Left ventricle myocardium inferior (tissue), 1 donor: ENCODE measurements around the gene DBP. TPM values are rescaled to one million over a fixed set of nuclear protein-coding genes. Genes with fewer than 3 reads are reported as not detected.

Experiments used
- DNase-seq: peaks from one replicate; pipeline ENCODE4 v3.0.0-alpha.2; 2020
- H3K27ac ChIP-seq: fragments of 200-600 bp; replicated peaks from 2 replicates; pipeline ENCODE4 v1.8.0; 2021
- H3K27me3 ChIP-seq: fragments of 200-600 bp; 2 replicates; pipeline ENCODE4 v1.8.0; 2021; ENCODE audit warnings: low read depth
- H3K36me3 ChIP-seq: fragments of 200-600 bp; 2 replicates; pipeline ENCODE4 v1.8.0; 2021
- H3K4me1 ChIP-seq: fragments of 200-600 bp; 2 replicates; pipeline ENCODE4 v1.8.0; 2021
- H3K4me3 ChIP-seq: fragments of 200-600 bp; 2 replicates; pipeline ENCODE4 v1.8.0; 2021; ENCODE audit warnings: mild to moderate bottlenecking, moderate library complexity
- H3K9me3 ChIP-seq: fragments of 200-600 bp; replicated peaks from 2 replicates; pipeline ENCODE4 v1.8.0; 2021
- CTCF ChIP-seq: fragments of 200-600 bp; IDR thresholded peaks from 2 replicates; pipeline ENCODE4 v1.8.0; 2021; ENCODE audit warnings: antibody characterized with exemption, mild to moderate bottlenecking, borderline replicate concordance
- intact Hi-C: fragments of 100-400 bp; cut with micrococcal nuclease; formaldehyde crosslinking; loops from one replicate; pipeline ENCODE4 v1.11.0; 2022
- total RNA-seq: library from RNA; stranded (reverse); fragmentation: NEBNext Ultra II Directional; extraction: Animal tissue kit (Norgen Biotek cat#: 25700); gene quantifications from one replicate; pipeline ENCODE4 v1.2.1, GENCODE V29; 2021
- donor health status: DM: no; HTN: yes; CAD: no; lungs with severe emphysema.

DBP gene
- total RNA-seq, 1 donor from 2014 or later = 7.9 TPM

GRCh38 chr19:48631225-48631624 is 6.0 kb downstream of the DBP start:
- no peaks in the 10 kb centered on the region for H3K27me3 ChIP-seq
- intact Hi-C loops = no loop called here
- no peak for DNase-seq
- H3K4me3 ChIP-seq = peak overlapping the region; percentile 41
- H3K36me3 ChIP-seq = peaks cover 13% of the 10 kb centered on the region
- H3K27ac ChIP-seq = peak overlapping the region; percentile 98
- peaks cover 67% of the 10 kb centered on the region for H3K4me1 ChIP-seq
- no peaks in the 10 kb centered on the region for H3K9me3 ChIP-seq
- no peak for TF ChIP-seq CTCF

GRCh38 chr19:48630296-48631063 is 6.7 kb downstream of the DBP start:
- intact Hi-C loops = no loop called here
- peak; percentile 86 for DNase-seq
- H3K36me3 ChIP-seq = peaks cover 16% of the 10 kb centered on the region
- H3K9me3 ChIP-seq = no peaks in the 10 kb centered on the region
- H3K27ac ChIP-seq = peak overlapping the region; percentile 98
- no peaks in the 10 kb centered on the region for H3K27me3 ChIP-seq
- H3K4me3 ChIP-seq = peak overlapping the region; percentile 41
- H3K4me1 ChIP-seq = peaks cover 62% of the 10 kb centered on the region
- TF ChIP-seq CTCF = peak; percentile 43

- peak; percentile 54 for DNase-seq
- intact Hi-C loops = no loop called here
- Histone ChIP-seq H3K27me3 (no peaks in the 10 kb centered on the region), H3K36me3 (peaks cover 16% of the 10 kb centered on the region), H3K4me3 (peak overlapping the region; percentile 41), H3K27ac (peak overlapping the region; percentile 98), H3K9me3 (no peaks in the 10 kb centered on the region), H3K4me1 (peaks cover 63% of the 10 kb centered on the region)
- TF ChIP-seq CTCF = no peak
These were observed 7.4 kb downstream of the DBP start for GRCh38 chr19:48629599-48630295.

- Histone ChIP-seq H3K4me3 (no peak overlapping the region), H3K27ac (peak overlapping the region; percentile 98), H3K36me3 (peaks cover 16% of the 10 kb centered on the region), H3K27me3 (no peaks in the 10 kb centered on the region), H3K9me3 (no peaks in the 10 kb centered on the region), H3K4me1 (peaks cover 63% of the 10 kb centered on the region)
- DNase-seq = no peak
- intact Hi-C loops = no loop called here
- no peak for TF ChIP-seq CTCF
These were observed 7.9 kb downstream of the DBP start for GRCh38 chr19:48629297-48629598.

- intact Hi-C loops = no loop called here
- no peak overlapping the region for H3K4me3 ChIP-seq
- H3K27ac ChIP-seq = peak overlapping the region; percentile 98
- no peaks in the 10 kb centered on the region for H3K27me3 ChIP-seq
- H3K9me3 ChIP-seq = no peaks in the 10 kb centered on the region
- H3K36me3 ChIP-seq = peaks cover 16% of the 10 kb centered on the region
- TF ChIP-seq CTCF = no peak
- H3K4me1 ChIP-seq = peaks cover 61% of the 10 kb centered on the region
- no peak for DNase-seq
These were observed 8.5 kb downstream of the DBP start for GRCh38 chr19:48628486-48629296.
